IMR-90 (cell line): ENCODE measurements around the gene NPAS2.

Experiments used
- BHLHE40 ChIP-seq: fragments of 150-350 bp; IDR thresholded peaks from 2 replicates; pipeline ENCODE4 v1.6.1; 2016; ENCODE audit warnings: mild to moderate bottlenecking, low read depth, low read length
- CEBPB ChIP-seq: IDR thresholded peaks from 2 replicates; pipeline ENCODE4 v1.6.1; 2012; ENCODE audit warnings: low read depth, low read length, improper control_type of control experiment
- CTCF ChIP-seq: conservative IDR thresholded peaks from 2 replicates; pipeline ENCODE4 v1.5.1; 2012; ENCODE audit warnings: mild to moderate bottlenecking, low read depth, low read length, improper control_type of control experiment
- MAFK ChIP-seq: IDR thresholded peaks from 2 replicates; pipeline ENCODE4 v1.6.1; 2012; ENCODE audit warnings: low read depth, low read length, improper control_type of control experiment
- MAZ ChIP-seq: IDR thresholded peaks from 2 replicates; pipeline ENCODE4 v1.6.1; 2012; ENCODE audit warnings: low read depth, mild to moderate bottlenecking, low read length, improper control_type of control experiment, moderate library complexity, borderline replicate concordance
- MXI1 ChIP-seq: IDR thresholded peaks from 2 replicates; pipeline ENCODE4 v1.6.1; 2012; ENCODE audit warnings: low read depth, mild to moderate bottlenecking, low read length, moderate library complexity, borderline replicate concordance
- POLR2A ChIP-seq: IDR thresholded peaks from 2 replicates; pipeline ENCODE4 v1.6.1; 2012; ENCODE audit warnings: mild to moderate bottlenecking, low read depth, low read length
- RAD21 ChIP-seq: IDR thresholded peaks from 2 replicates; pipeline ENCODE4 v1.6.1; 2012; ENCODE audit warnings: low read length, improper control_type of control experiment
- RCOR1 ChIP-seq: IDR thresholded peaks from 2 replicates; pipeline ENCODE4 v1.6.1; 2012; ENCODE audit warnings: mild to moderate bottlenecking, low read length, improper control_type of control experiment; ENCODE audit not compliant: insufficient replicate concordance
- RFX5 ChIP-seq: IDR thresholded peaks from 2 replicates; pipeline ENCODE4 v1.8.0; 2012; ENCODE audit warnings: low read depth, mild to moderate bottlenecking, low read length, moderate library complexity
- SMC3 ChIP-seq: fragments of 150-350 bp; IDR thresholded peaks from 2 replicates; pipeline ENCODE4 v1.6.1; 2016; ENCODE audit warnings: low read depth, mild to moderate bottlenecking, antibody characterized with exemption, low read length, moderate library complexity

- TF ChIP-seq CTCF (no peak), MXI1 (no peak), MAFK (no peak), POLR2A (no peak), SMC3 (no peak), BHLHE40 (no peak), CEBPB (no peak), RFX5 (no peak), RAD21 (no peak), RCOR1 (no peak), MAZ (no peak)
Measured at GRCh38 chr2:100844514-100844913, 24.6 kb downstream of the NPAS2 start.
